GM10248 (cell line): ENCODE results near the gene TMEM63C.
"Not testable (repeated sequence)": the region's sequence is repeated elsewhere in the genome, so short reads cannot be mapped to it uniquely, and the experiment has no call there.

Experiments
- CTCF ChIA-PET: fragments of 300-600 bp; sonication (Branson Sonifier 250); formaldehyde crosslinking; extraction: SDS; loops from one replicate; lab custom pipeline; 2021; ENCODE audit warnings: antibody characterized with exemption; lab: Yijun Ruan, JAX
- POLR2A ChIA-PET: fragments of 350-650 bp; sonication (Branson Sonifier 250); formaldehyde crosslinking; extraction: SDS; loops from one replicate; lab custom pipeline; 2020; ENCODE audit warnings: antibody characterized with exemption; lab: Yijun Ruan, JAX
- DNase-seq: peaks from one replicate; pipeline ENCODE4 v3.0.0; 2012; ENCODE audit errors: extremely low spot score
- CTCF ChIP-seq: IDR thresholded peaks from 2 replicates; pipeline ENCODE4 v1.5.1; 2012; ENCODE audit warnings: mild to moderate bottlenecking, low read depth; ENCODE audit errors: extremely low read depth, missing control alignments, control extremely low read depth

TMEM63C gene

GRCh38 chr14:77279719-77280118 is 98.1 kb downstream of the TMEM63C start:
- no peak for TF ChIP-seq CTCF
- ChIA-PET POLR2A (no interaction called here), CTCF (interaction anchor here (1.4 to 2.8 kb wide), 3 partner anchors 10 to 21 kb away, joined by 3 to 8 read pairs (median 4); no protein-coding TSS in a partner anchor)
- no peak for DNase-seq

GRCh38 chr14:77280921-77281320 is 99.3 kb downstream of the TMEM63C start:
- CTCF ChIA-PET, result interaction anchor here (1.3 to 2.8 kb wide), 2 partner anchors 20 to 35 kb away, joined by 3 to 8 read pairs; no protein-coding TSS in a partner anchor
- DNase-seq, POLR2A ChIA-PET: not testable (repeated sequence)

GRCh38 chr14:77281852-77282410 is 100.3 kb downstream of the TMEM63C start:
- ChIA-PET CTCF (interaction anchor here (1.1 to 2.7 kb wide), 5 partner anchors 9 to 69 kb away, joined by 3 to 11 read pairs (median 5); no protein-coding TSS in a partner anchor), POLR2A (no interaction called here)
- no peak for DNase-seq
- TF ChIP-seq CTCF, result no peak

- CTCF ChIA-PET, result interaction anchor here (1.5 to 2.7 kb wide), 2 partner anchors 18 to 32 kb away, joined by 8 to 11 read pairs; no protein-coding TSS in a partner anchor
- POLR2A ChIA-PET, result no interaction called here
- no peak for DNase-seq
- no peak for TF ChIP-seq CTCF
Observed at GRCh38 chr14:77284066-77284465, 102.5 kb downstream of the TMEM63C start.

- no peak for DNase-seq
- POLR2A ChIA-PET, result no interaction called here
- CTCF ChIA-PET, result interaction anchor here (1.5 to 2.7 kb wide), 2 partner anchors 17 to 31 kb away, joined by 8 to 11 read pairs; no protein-coding TSS in a partner anchor
- TF ChIP-seq CTCF, result no peak
Observed at GRCh38 chr14:77284466-77284865, 102.9 kb downstream of the TMEM63C start.

- TF ChIP-seq CTCF, result no peak
- DNase-seq, result no peak
- ChIA-PET POLR2A (no interaction called here), CTCF (interaction anchor here (1.2 kb wide), 1 partner anchor 22 kb away, joined by 3 read pairs; no protein-coding TSS in a partner anchor)
Observed at GRCh38 chr14:77286576-77286975, 105.0 kb downstream of the TMEM63C start.

GRCh38 chr14:77290705-77291104 is 109.1 kb downstream of the TMEM63C start:
- DNase-seq, result no peak
- CTCF ChIA-PET, result interaction anchor here (0.8 to 4.6 kb wide), 4 partner anchors 10 to 25 kb away, joined by 3 to 22 read pairs (median 4); no protein-coding TSS in a partner anchor
- TF ChIP-seq CTCF, result no peak
- POLR2A ChIA-PET, result no interaction called here
